Dedifferentiated amniotic fluid mesenchymal stem cell (primary cell): ENCODE measurements around the gene TWF2.

Experiments
- DNase-seq: peaks from one replicate; pipeline ENCODE4 v3.0.0-alpha.2; 2016; ENCODE audit errors: extremely low spot score

TWF2 gene

GRCh38 chr3:52202384-52203077 is 36.4 kb downstream of the TWF2 start:
- DNase-seq = no peak

GRCh38 chr3:52200981-52201679 is 37.8 kb downstream of the TWF2 start:
- DNase-seq = no peak

- DNase-seq = no peak
Observed at GRCh38 chr3:52198643-52199608, 40.0 kb downstream of the TWF2 start.

GRCh38 chr3:52197842-52198625 is 40.9 kb downstream of the TWF2 start, which contains the start of gene ALAS1:
Gene ALAS1, plus strand, starts transcription at chr3:52198160. Its CDS starts 1,082 bp downstream, at chr3:52199242.
- peak; percentile 70 for DNase-seq

- no peak for DNase-seq
Observed at GRCh38 chr3:52197499-52197841, 41.5 kb downstream of the TWF2 start.

- DNase-seq = no peak
Observed at GRCh38 chr3:52196977-52197376, 42.0 kb downstream of the TWF2 start.

- DNase-seq = no peak
Observed at GRCh38 chr3:52195823-52196331, 43.1 kb downstream of the TWF2 start.

- no peak for DNase-seq
Observed at GRCh38 chr3:52195291-52195597, 43.7 kb downstream of the TWF2 start.

GRCh38 chr3:52194485-52195290 is 44.3 kb downstream of the TWF2 start:
- DNase-seq = no peak

GRCh38 chr3:52193065-52193464 is 45.9 kb downstream of the TWF2 start:
- no peak for DNase-seq

- no peak for DNase-seq
Observed at GRCh38 chr3:52191663-52192062, 47.3 kb downstream of the TWF2 start.

- no peak for DNase-seq
Observed at GRCh38 chr3:52190294-52191074, 48.5 kb downstream of the TWF2 start.

- DNase-seq = no peak
Observed at GRCh38 chr3:52188556-52188955, 50.4 kb downstream of the TWF2 start.

GRCh38 chr3:52186729-52187128 is 52.2 kb downstream of the TWF2 start:
- DNase-seq = no peak

GRCh38 chr3:52185837-52186236 is 53.1 kb downstream of the TWF2 start:
- no peak for DNase-seq

GRCh38 chr3:52185311-52185710 is 53.6 kb downstream of the TWF2 start:
- DNase-seq = no peak

GRCh38 chr3:52184690-52185089 is 54.3 kb downstream of the TWF2 start:
- no peak for DNase-seq

GRCh38 chr3:52183786-52184445 is 55.0 kb downstream of the TWF2 start:
- no peak for DNase-seq

- no peak for DNase-seq
Observed at GRCh38 chr3:52182691-52183090, 56.3 kb downstream of the TWF2 start.
